ENCODE data around the gene COPB2.
"Not testable (repeated sequence)": the region's sequence is repeated elsewhere in the genome, so short reads cannot be mapped to it uniquely, and the experiment has no call there.

Gene COPB2

GRCh38 chr3:139378587-139379241 lies 10.7 kb downstream of the COPB2 start:
- peak; percentile 14 for DNase-seq (ENCODE audit: low read depth, low spot score)

DNA sequence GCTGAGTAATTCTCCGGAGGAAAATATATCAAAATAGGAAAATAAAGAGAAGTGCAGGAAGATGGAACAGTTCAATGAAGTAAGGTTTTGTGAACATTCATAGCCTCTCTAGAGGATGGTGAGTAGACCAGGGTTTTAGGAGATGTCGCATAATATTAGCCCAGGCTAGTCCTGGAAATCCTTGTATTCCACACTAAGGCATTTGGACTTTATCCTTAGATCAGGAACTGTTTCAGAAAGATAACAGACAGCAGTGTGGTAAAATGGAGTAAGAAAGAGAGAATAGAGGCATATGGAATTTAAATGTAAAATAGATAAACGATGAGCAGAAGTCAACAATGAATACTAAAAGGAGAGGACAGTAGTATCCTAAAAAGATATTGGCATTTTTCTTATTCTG lies 12.1 kb downstream of the COPB2 start:
- DNase-seq (ENCODE audit: low read depth, low spot score) = no peak

DNA sequence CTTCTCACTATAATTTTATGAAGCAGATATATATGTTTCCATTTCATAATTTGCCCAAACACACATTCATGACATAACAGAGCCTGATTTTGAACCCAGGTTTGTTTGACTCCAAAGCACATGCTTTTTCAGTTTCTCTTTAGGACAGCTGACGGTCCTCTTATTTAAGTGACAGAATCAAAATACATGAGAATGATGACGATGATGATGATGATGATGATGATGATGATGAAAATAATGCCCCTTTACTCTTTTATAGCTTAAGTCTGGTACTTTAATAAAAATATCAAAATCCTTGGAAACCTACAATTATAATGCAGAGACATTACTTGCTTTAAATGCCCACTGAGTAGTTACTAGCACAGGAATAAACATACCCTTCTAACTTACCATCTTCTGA lies 15.3 kb downstream of the COPB2 start:
- DNase-seq (ENCODE audit: low read depth, low spot score) = no peak

- DNase-seq (ENCODE audit: low read depth, low spot score) = no peak
These were observed 24.9 kb downstream of the COPB2 start for GRCh38 chr3:139364549-139364948.

DNA sequence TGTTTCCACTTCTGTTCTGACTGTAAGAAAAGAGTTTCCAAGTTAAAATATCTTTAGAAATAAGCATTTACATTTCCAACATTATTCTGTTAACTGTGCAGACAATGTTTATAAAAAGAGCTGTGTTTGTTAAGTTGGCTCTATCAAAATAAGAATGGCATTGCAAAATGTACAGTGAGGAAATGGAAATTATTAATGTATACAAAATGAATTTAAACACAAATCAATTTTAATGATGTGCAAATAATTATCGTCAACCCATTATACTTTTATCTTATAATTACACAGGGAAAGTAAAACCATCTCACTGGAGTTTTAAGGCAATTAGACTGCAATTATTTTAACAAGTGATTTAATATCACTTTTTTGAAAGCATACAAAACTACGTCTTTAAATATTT lies 28.2 kb downstream of the COPB2 start:
- DNase-seq (ENCODE audit: low read depth, low spot score) = no peak

DNA sequence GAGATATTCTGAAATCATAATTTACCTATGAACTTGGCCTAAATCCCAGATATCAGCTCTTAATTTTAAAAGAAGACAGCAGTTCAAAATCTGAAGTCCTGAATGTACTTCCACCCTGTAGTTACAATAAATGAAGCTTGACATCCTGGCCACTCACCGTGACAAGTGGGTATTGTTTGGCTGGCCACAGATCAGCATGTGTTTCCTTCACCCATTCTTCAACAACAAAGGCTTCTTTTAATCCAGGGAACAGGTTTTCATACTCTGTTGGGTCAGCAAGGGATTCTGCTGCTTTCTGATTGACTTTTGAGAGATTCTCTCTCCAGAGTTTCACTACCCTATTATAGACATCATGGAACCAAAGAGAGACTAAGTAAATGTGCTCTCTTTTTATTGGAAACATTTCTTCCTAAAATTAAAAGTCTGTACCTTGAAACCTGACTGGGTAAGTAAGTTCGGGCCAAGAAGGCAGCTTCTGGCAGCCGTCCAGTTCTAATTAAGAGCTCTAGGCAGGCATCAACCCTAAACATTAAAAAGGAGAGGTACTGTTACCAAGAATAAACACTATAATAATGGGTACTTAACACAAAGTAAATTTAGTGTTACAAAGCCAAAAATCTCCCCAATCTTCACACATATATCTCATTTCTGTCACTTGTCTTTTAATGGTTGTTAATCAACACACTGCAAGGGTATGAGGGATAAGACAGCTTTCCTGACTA lies 30.4 kb downstream of the COPB2 start:
- DNase-seq (ENCODE audit: low read depth, low spot score) = peak; percentile 13

- DNase-seq (ENCODE audit: low read depth, low spot score) = no peak
These were observed 31.5 kb downstream of the COPB2 start for GRCh38 chr3:139357899-139358298.

DNA sequence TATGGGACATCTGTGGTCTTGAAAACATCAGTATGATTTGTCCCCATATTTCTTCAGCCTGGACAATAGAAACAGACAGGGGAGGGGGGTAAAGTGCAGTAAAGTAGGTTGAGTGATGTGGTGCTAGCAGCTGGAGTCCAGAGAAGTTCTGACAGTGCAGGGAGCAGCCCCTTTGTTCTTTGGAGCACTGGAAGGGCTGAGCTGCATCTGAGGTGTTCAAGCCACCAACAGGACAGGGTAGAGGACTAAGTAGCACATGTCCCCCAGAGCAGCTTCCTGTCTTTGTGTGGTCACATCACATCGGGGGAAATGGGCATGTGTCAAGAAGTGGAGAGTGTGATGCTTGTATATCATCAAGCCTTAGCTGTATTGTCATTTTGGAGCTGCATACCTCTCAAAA lies 33.6 kb downstream of the COPB2 start:
- no peak for DNase-seq (ENCODE audit: low read depth, low spot score)

DNA sequence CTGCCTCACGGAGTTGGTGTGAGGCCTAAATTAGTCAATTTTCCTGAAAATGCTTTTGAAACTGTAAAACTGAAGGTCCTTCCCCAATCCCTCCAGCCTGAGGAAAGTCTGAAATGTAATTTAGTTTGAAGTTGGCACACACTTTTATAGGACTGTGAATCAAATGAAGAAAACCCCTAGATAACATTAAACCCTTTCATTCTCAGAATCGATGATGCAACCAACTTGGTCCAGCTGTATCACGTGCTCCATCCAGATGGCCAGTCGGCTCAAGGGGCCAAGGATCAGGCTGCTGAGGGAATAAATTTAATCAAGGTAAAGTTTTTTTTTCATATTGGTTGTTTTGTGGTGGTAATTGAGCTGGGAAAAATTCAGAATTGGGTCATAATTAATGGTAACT lies 34.0 kb downstream of the COPB2 start:
- DNase-seq (ENCODE audit: low read depth, low spot score) = no peak

GRCh38 chr3:139354661-139355060 lies 34.8 kb downstream of the COPB2 start:
- no peak for DNase-seq (ENCODE audit: low read depth, low spot score)

DNA sequence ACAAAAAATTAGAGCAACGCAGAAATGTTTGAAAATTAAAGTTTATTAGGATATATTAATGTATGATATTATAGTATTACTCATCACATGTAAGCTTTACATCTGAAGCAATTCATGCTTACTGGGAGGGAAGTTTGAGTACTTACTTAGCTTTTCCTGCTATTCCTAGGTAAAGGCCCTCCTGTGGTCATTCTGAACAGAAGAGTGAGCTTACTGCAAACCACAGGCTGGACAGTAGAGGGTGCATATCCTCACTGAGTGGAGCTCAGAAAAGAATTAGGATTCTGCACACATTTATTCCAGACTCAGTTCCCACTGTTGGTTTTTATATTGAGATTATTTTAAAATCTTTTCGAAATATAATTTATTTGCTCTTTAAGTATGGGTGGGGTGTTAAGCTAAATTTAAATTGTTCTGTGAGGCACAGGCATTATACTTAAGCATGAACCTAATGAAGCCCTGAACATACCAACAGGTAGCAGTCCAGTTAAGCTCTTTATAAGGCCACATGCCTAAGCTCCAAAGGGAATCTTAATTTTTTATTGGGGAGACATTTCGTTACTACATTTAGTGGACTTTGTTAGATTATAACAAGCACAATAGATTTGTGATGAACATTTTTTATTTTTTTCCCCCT lies 35.4 kb downstream of the COPB2 start:
- DNase-seq (ENCODE audit: low read depth, low spot score) = peak; percentile 70

DNA sequence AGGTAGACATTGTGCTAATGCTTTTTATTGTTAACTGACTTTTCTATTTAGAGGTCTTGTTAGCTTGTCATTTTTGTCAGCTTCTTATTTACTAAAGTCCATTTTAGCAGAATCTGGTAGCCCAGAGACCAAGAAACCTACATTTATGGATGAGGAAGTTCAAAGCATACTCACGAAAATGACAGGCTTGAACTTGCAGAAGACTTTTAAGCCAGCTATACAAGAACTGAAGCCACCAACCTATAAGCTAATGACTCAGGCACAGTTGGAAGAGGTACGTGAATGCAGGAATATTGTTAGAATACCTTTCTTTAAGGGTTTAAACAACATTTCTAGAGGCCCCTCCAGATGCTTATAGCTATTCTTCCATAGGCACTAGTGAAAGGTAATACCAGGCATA lies 42.7 kb downstream of the COPB2 start:
- DNase-seq (ENCODE audit: low read depth, low spot score) = no peak

DNA sequence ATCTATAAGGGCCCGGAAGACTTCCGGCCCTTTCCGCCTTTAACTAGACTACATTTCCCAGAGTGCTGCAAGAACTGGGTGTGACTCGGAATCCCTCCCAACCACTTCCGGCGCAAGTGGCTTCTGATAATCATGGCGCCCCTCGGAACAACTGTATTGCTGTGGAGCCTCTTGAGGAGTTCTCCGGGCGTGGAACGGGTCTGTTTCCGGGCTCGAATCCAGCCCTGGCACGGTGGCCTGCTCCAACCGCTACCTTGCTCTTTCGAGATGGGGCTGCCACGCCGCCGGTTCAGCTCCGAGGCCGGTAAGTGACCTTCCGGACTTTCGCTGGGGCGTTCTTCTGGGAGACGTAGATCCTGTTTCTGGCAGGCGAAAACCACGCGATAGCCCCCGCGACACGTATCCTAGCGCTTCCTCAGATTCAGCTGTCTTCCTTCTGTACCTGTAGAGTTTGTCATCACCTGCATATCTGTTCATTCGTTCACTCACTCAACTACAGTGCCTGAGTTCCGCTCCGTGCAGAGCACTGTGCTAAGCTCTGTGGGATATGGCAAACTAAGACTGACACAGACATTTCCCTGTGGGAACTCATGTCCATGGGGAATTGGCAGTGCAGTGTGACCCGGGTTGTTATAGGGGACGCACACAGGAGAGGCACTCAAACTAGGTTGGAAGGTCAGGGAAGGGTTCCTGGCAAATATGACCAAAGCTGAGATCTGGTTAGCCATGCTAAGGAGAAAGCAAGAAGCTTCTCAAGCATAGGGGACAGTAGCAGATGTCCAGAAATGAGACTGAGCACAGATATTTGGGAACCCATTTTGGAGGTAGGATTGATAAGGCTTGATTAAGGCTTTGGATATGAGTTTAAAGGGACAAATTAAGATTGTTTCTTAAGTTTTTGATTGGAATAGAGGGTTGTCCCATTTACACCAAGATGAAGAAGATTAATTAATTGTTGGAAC lies 45.3 kb downstream of the COPB2 start, which contains the start of gene MRPS22:
Gene MRPS22, plus strand, starts transcription at position 126 of the 962 bp plus-strand sequence. Its CDS starts 7 bp downstream, at position 133.
- DNase-seq (ENCODE audit: low read depth, low spot score) = peak; percentile 93

DNA sequence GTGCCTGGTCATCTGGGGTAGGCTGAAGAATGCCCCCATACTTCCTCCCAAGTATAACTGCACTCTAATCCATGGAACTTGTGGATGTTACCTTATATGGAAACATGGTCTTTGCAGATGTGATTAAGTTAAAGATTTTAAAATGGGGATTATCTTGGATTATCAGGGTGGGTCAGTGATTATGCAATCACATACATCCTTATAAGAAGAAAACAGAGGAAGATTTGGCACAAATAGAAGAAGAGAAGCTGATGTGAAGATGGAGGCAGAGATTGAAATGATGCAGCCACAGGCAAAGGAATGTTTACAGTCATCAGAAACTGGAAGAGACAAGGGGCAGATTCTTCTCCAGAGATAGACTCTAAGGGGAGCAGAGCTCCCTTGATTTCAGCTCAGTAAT lies 47.4 kb downstream of the COPB2 start:
- no peak for DNase-seq (ENCODE audit: low read depth, low spot score)

GRCh38 chr3:139340784-139341183 lies 48.7 kb downstream of the COPB2 start:
- DNase-seq (ENCODE audit: low read depth, low spot score) = no peak

DNA sequence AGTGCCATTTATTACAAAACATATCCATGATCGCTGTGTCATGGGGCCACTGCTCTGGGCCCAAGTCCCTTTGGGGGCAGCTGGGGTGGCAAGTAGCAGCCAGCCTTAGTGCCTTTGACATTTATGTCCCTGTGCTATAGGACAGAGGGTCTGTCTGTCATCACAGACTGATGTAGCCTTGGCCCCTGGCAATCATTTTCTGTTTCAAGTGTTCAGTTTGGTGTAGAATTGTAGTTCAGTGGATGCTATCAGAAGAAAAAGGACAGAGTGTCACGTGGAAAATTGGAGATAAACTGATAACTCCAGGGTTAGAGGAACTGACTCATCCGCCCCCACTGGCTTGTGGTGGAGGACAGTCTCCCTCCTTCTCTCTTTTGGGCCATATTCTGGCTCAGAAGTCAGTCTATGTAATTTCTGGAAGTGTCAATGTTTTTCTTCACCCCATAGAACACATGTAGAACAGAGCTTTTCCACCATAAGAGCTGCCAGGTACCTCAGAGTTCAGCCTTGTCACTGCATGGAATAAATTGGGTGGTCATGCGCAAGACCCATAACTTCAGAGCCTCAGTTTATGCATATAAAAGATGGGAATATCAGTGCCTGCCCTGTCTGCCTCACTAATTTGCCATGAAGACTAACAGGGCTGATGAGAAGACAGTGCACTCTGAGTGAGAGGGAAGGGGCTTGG lies 50.1 kb downstream of the COPB2 start:
- no peak for DNase-seq (ENCODE audit: low read depth, low spot score)

GRCh38 chr3:139338405-139338804 lies 51.0 kb downstream of the COPB2 start:
- DNase-seq (ENCODE audit: low read depth, low spot score) = no peak

DNA sequence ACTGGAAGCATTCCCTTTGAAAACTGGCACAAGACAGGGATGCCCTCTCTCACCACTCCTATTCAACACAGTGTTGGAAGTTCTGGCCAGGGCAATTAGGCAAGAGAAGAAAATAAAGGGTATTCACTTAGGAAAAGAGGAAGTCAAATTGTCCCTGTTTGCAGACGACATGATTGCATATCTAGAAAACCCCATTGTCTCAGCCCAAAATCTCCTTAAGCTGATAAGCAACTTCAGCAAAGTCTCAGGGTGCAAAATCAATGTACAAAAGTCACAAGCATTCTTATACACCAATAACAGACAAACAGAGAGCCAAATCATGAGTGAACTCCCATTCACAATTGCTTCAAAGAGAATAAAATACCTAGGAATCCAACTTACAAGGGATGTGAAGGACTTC lies 54.8 kb downstream of the COPB2 start:
- not testable (repeated sequence) for DNase-seq (ENCODE audit: low read depth, low spot score)

GRCh38 chr3:139332092-139332491 lies 57.4 kb downstream of the COPB2 start:
- DNase-seq (ENCODE audit: low read depth, low spot score) = no peak

GRCh38 chr3:139329364-139329850 lies 60.0 kb downstream of the COPB2 start:
- peak; percentile 93 for DNase-seq (ENCODE audit: low read depth, low spot score)

- DNase-seq (ENCODE audit: low read depth, low spot score) = no peak
These were observed 61.1 kb downstream of the COPB2 start for GRCh38 chr3:139328356-139328755.
